SK-N-SH treated with all-trans-retinoic acid at 6 μM for 48 hours (cell line): ENCODE data around the gene GLDN.

ENCODE experiments used
- ATAC-seq: fragments of 200-7000 bp; cut with Tn5 transposase; 3 replicates; pipeline ENCODE4 v1.9.1; 2020; ENCODE audit warnings: mild to moderate bottlenecking, moderate library complexity
- ARNTL ChIP-seq: fragments of 450-650 bp; formaldehyde crosslinking; IDR thresholded peaks from 2 replicates; pipeline ENCODE4 v1.5.0; 2020; ENCODE audit warnings: low read depth, mild to moderate bottlenecking, moderate library complexity, borderline replicate concordance
- BACH2 ChIP-seq: fragments of 250-450 bp; sonication (Bioruptor Pico); IDR thresholded peaks from 2 replicates; pipeline ENCODE4 v1.9.0; 2021; ENCODE audit warnings: mild to moderate bottlenecking, borderline replicate concordance
- CREB5 ChIP-seq: fragments of 250-450 bp; sonication (Bioruptor Pico); IDR thresholded peaks from 2 replicates; pipeline ENCODE4 v1.5.1; 2020; ENCODE audit warnings: low read depth, mild to moderate bottlenecking, moderate library complexity
- CSDC2 ChIP-seq: fragments of 250-450 bp; sonication (Bioruptor Pico); IDR thresholded peaks from 2 replicates; pipeline ENCODE4 v1.5.0; 2020; ENCODE audit warnings: mild to moderate bottlenecking, moderate library complexity
- GLIS3 ChIP-seq: fragments of 250-450 bp; sonication (Bioruptor Pico); IDR thresholded peaks from 2 replicates; pipeline ENCODE4 v1.5.0; 2020; ENCODE audit warnings: mild to moderate bottlenecking, moderate library complexity
- ISL1 ChIP-seq: fragments of 250-450 bp; sonication (Bioruptor Pico); IDR thresholded peaks from 2 replicates; pipeline ENCODE4 v2.1.2; 2022; ENCODE audit warnings: mild to moderate bottlenecking, moderate library complexity
- OSR1 ChIP-seq: fragments of 250-450 bp; sonication (Bioruptor Pico); IDR thresholded peaks from 2 replicates; pipeline ENCODE4 v1.8.0; 2022; ENCODE audit warnings: moderate library complexity, mild to moderate bottlenecking, inconsistent platforms
- PATZ1 ChIP-seq: fragments of 250-450 bp; sonication (Bioruptor Pico); IDR thresholded peaks from 2 replicates; pipeline ENCODE4 v1.8.0; 2020; ENCODE audit warnings: mild to moderate bottlenecking, moderate library complexity, borderline replicate concordance
- RARB ChIP-seq: fragments of 250-450 bp; sonication (Bioruptor Pico); IDR thresholded peaks from 2 replicates; pipeline ENCODE4 v1.8.0; 2021; ENCODE audit warnings: mild to moderate bottlenecking, moderate library complexity
- SNAI2 ChIP-seq: fragments of 250-450 bp; sonication (Bioruptor Pico); IDR thresholded peaks from 2 replicates; pipeline ENCODE4 v1.5.0; 2020; ENCODE audit warnings: mild to moderate bottlenecking, moderate library complexity
- TCF4 ChIP-seq: fragments of 250-450 bp; sonication (Bioruptor Pico); IDR thresholded peaks from 2 replicates; pipeline ENCODE4 v1.8.0; 2021; ENCODE audit warnings: mild to moderate bottlenecking, moderate library complexity, borderline replicate concordance
- TOX ChIP-seq: fragments of 250-450 bp; sonication (Bioruptor Pico); IDR thresholded peaks from 2 replicates; pipeline ENCODE4 v1.8.0; 2021; ENCODE audit warnings: mild to moderate bottlenecking, moderate library complexity, borderline replicate concordance
- ZC3H10 ChIP-seq: fragments of 250-450 bp; sonication (Bioruptor Pico); IDR thresholded peaks from 2 replicates; pipeline ENCODE4 v1.5.1; 2021; ENCODE audit warnings: mild to moderate bottlenecking, moderate library complexity
- ZFP3 ChIP-seq: fragments of 250-450 bp; sonication (Bioruptor Pico); IDR thresholded peaks from 2 replicates; pipeline ENCODE4 v1.5.0; 2020; ENCODE audit warnings: mild to moderate bottlenecking, moderate library complexity
- ZFP30 ChIP-seq: fragments of 450-650 bp; formaldehyde crosslinking; IDR thresholded peaks from 2 replicates; pipeline ENCODE4 v1.5.0; 2022; ENCODE audit warnings: mild to moderate bottlenecking, moderate library complexity
- ZNF565 ChIP-seq: fragments of 450-650 bp; formaldehyde crosslinking; conservative IDR thresholded peaks from 2 replicates; pipeline ENCODE4 v1.5.0; 2020; ENCODE audit warnings: low read depth, mild to moderate bottlenecking, moderate library complexity
- ZNF70 ChIP-seq: fragments of 450-650 bp; formaldehyde crosslinking; IDR thresholded peaks from 2 replicates; pipeline ENCODE4 v1.5.0; 2020; ENCODE audit warnings: mild to moderate bottlenecking, moderate library complexity
- ZNF8 ChIP-seq: fragments of 450-650 bp; formaldehyde crosslinking; IDR thresholded peaks from 2 replicates; pipeline ENCODE4 v1.5.0; 2020; ENCODE audit warnings: mild to moderate bottlenecking, moderate library complexity
- TF ChIP-seq, protein P1 (sequence below): fragments of 250-450 bp; sonication (Bioruptor Pico); IDR thresholded peaks from 2 replicates; pipeline ENCODE4 v1.5.1; 2021; ENCODE audit warnings: mild to moderate bottlenecking, moderate library complexity
- TF ChIP-seq, protein P2 (sequence below): fragments of 250-450 bp; sonication (Bioruptor Pico); IDR thresholded peaks from 2 replicates; pipeline ENCODE4 v1.5.0; 2020; ENCODE audit warnings: mild to moderate bottlenecking, moderate library complexity
- TF ChIP-seq, protein P3 (sequence below): fragments of 250-450 bp; sonication (Bioruptor Pico); IDR thresholded peaks from 2 replicates; pipeline ENCODE4 v1.8.0; 2021; ENCODE audit warnings: low read depth, mild to moderate bottlenecking, moderate library complexity, borderline replicate concordance

Gene GLDN

DNA sequence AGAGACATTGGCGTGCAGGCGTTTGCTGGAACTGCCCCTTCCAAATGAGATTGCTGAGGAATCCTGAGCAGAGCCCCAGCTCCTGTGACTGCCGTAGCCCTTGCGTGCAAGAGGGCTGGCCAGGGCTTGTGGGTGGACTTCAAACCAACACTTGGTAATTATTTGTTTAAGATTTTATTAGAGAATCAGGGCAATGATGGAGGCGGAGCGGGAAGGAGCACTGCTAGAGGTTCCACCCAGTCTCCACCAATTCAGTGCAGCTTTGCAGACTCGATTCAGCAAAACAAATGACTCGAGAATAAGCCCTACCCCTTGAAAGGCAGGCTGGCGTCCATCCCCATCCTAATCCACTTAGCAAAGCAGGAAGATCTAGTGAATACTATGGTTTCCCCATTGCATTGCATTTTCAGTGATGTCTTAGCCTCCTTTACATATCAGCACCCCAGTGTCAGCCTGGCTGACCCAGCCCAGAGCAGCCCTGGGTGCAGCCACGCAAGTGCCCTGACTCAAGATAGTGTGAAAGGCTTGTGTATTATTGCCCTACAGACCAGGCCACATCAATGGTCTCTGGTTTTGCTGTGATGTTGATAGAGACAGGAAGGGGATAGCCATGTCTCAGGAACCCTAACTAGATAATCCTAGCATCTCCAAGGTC lies 26.0 kb downstream of the GLDN start:
- TF ChIP-seq, protein P1, sequence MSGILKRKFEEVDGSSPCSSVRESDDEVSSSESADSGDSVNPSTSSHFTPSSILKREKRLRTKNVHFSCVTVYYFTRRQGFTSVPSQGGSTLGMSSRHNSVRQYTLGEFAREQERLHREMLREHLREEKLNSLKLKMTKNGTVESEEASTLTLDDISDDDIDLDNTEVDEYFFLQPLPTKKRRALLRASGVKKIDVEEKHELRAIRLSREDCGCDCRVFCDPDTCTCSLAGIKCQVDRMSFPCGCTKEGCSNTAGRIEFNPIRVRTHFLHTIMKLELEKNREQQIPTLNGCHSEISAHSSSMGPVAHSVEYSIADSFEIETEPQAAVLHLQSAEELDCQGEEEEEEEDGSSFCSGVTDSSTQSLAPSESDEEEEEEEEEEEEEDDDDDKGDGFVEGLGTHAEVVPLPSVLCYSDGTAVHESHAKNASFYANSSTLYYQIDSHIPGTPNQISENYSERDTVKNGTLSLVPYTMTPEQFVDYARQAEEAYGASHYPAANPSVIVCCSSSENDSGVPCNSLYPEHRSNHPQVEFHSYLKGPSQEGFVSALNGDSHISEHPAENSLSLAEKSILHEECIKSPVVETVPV (CRISPR knock-in tag) = no peak
- no peak for TF ChIP-seq ZFP30 (CRISPR knock-in tag)
- TF ChIP-seq OSR1 (CRISPR knock-in tag) = no peak
- TF ChIP-seq ZNF70 (CRISPR knock-in tag) = no peak
- TF ChIP-seq TOX (CRISPR knock-in tag) = no peak
- no peak for TF ChIP-seq CSDC2
- no peak for TF ChIP-seq SNAI2 (CRISPR knock-in tag)
- no peak for TF ChIP-seq ISL1
- TF ChIP-seq ARNTL (CRISPR knock-in tag) = no peak
- no peak for TF ChIP-seq RARB (CRISPR knock-in tag)
- no peak for TF ChIP-seq ZNF8
- no peak for TF ChIP-seq ZFP3
- TF ChIP-seq ZC3H10 (CRISPR knock-in tag) = no peak
- TF ChIP-seq CREB5 = no peak
- TF ChIP-seq PATZ1 (CRISPR knock-in tag) = no peak
- TF ChIP-seq, protein P2, sequence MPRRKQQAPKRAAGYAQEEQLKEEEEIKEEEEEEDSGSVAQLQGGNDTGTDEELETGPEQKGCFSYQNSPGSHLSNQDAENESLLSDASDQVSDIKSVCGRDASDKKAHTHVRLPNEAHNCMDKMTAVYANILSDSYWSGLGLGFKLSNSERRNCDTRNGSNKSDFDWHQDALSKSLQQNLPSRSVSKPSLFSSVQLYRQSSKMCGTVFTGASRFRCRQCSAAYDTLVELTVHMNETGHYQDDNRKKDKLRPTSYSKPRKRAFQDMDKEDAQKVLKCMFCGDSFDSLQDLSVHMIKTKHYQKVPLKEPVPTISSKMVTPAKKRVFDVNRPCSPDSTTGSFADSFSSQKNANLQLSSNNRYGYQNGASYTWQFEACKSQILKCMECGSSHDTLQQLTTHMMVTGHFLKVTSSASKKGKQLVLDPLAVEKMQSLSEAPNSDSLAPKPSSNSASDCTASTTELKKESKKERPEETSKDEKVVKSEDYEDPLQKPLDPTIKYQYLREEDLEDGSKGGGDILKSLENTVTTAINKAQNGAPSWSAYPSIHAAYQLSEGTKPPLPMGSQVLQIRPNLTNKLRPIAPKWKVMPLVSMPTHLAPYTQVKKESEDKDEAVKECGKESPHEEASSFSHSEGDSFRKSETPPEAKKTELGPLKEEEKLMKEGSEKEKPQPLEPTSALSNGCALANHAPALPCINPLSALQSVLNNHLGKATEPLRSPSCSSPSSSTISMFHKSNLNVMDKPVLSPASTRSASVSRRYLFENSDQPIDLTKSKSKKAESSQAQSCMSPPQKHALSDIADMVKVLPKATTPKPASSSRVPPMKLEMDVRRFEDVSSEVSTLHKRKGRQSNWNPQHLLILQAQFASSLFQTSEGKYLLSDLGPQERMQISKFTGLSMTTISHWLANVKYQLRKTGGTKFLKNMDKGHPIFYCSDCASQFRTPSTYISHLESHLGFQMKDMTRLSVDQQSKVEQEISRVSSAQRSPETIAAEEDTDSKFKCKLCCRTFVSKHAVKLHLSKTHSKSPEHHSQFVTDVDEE (CRISPR knock-in tag) = no peak
- TF ChIP-seq GLIS3 (CRISPR knock-in tag) = no peak
- no peak for TF ChIP-seq ZNF565 (CRISPR knock-in tag)
- ATAC-seq = no peak

DNA sequence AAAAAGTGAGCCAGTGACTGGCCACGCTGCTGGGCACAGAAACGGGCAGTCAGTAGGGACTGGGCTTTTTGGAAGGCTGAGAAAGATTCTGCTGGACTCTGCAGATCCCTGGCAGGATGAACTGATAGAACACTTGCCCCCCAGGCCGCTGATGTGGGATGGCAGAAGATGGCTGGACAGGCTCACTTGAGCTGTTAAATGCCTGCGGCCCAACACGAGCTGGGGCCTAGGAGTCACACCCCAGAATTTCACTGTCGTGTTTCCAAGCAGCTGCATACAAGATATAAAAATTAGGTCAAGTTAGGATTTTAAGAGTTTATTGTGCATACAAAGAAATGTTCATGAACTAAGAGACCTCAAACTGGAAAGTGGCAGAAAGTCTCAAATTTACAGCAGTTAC lies 26.9 kb downstream of the GLDN start:
- ATAC-seq = no peak
- no peak for TF ChIP-seq ZNF565 (CRISPR knock-in tag)
- no peak for TF ChIP-seq BACH2 (CRISPR knock-in tag)
- TF ChIP-seq ZC3H10 (CRISPR knock-in tag) = no peak
- TF ChIP-seq, protein P3, sequence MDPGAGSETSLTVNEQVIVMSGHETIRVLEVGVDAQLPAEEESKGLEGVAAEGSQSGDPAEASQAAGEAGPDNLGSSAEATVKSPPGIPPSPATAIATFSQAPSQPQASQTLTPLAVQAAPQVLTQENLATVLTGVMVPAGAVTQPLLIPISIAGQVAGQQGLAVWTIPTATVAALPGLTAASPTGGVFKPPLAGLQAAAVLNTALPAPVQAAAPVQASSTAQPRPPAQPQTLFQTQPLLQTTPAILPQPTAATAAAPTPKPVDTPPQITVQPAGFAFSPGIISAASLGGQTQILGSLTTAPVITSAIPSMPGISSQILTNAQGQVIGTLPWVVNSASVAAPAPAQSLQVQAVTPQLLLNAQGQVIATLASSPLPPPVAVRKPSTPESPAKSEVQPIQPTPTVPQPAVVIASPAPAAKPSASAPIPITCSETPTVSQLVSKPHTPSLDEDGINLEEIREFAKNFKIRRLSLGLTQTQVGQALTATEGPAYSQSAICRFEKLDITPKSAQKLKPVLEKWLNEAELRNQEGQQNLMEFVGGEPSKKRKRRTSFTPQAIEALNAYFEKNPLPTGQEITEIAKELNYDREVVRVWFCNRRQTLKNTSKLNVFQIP (CRISPR knock-in tag) = no peak
- TF ChIP-seq SNAI2 (CRISPR knock-in tag) = no peak
- TF ChIP-seq TCF4 = no peak
- TF ChIP-seq ISL1 = no peak
- no peak for TF ChIP-seq RARB (CRISPR knock-in tag)
- TF ChIP-seq TOX (CRISPR knock-in tag) = no peak
- TF ChIP-seq PATZ1 (CRISPR knock-in tag) = no peak
- no peak for TF ChIP-seq ZFP3
